HepG2 (cell line): ENCODE results near the gene GRB7. TPM values are rescaled to one million over a fixed set of nuclear protein-coding genes. Genes with fewer than 3 reads are reported as not detected.

Experiments used
- AFF4 ChIP-seq: sonication (generic); formaldehyde crosslinking; IDR thresholded peaks from 2 replicates; pipeline ENCODE4 v1.4.0; 2020; ENCODE audit warnings: missing genetic modification reagents
- DZIP1 ChIP-seq: sonication (generic); formaldehyde crosslinking; IDR thresholded peaks from 2 replicates; pipeline ENCODE4 v1.5.0; 2020; ENCODE audit warnings: mild to moderate bottlenecking, missing genetic modification reagents
- E2F5 ChIP-seq: sonication (generic); formaldehyde crosslinking; conservative IDR thresholded peaks from 2 replicates; pipeline ENCODE4 v1.4.0; 2020; ENCODE audit warnings: missing genetic modification reagents
- GLI4 ChIP-seq: sonication (generic); formaldehyde crosslinking; IDR thresholded peaks from 2 replicates; pipeline ENCODE4 v1.5.1; 2020; ENCODE audit warnings: missing genetic modification reagents, mild to moderate bottlenecking, moderate library complexity, borderline replicate concordance
- PHF8 ChIP-seq: sonication (generic); formaldehyde crosslinking; IDR thresholded peaks from 2 replicates; pipeline ENCODE4 v1.5.0; 2020; ENCODE audit warnings: missing genetic modification reagents
- SATB2 ChIP-seq: sonication (generic); formaldehyde crosslinking; IDR thresholded peaks from 2 replicates; pipeline ENCODE4 v1.5.0; 2020; ENCODE audit warnings: missing genetic modification reagents
- SETDB1 ChIP-seq: sonication (generic); formaldehyde crosslinking; IDR thresholded peaks from 2 replicates; pipeline ENCODE4 v1.5.1; 2020; ENCODE audit warnings: missing genetic modification reagents, mild to moderate bottlenecking, borderline replicate concordance
- TERF1 ChIP-seq: sonication (generic); formaldehyde crosslinking; IDR thresholded peaks from 2 replicates; pipeline ENCODE4 v1.8.0; 2022; ENCODE audit warnings: mild to moderate bottlenecking, missing genetic modification reagents, moderate library complexity
- ZBTB37 ChIP-seq: sonication (generic); formaldehyde crosslinking; IDR thresholded peaks from 2 replicates; pipeline ENCODE4 v1.4.0; 2020; ENCODE audit warnings: mild to moderate bottlenecking, missing genetic modification reagents
- ZC3H13 ChIP-seq: sonication (generic); formaldehyde crosslinking; IDR thresholded peaks from 2 replicates; pipeline ENCODE4 v1.8.1; 2023; ENCODE audit warnings: mild to moderate bottlenecking, missing genetic modification reagents, moderate library complexity
- ZNF207 ChIP-seq: fragments of 450-650 bp; IDR thresholded peaks from 2 replicates; pipeline ENCODE4 v1.6.1; 2016; ENCODE audit warnings: antibody characterized with exemption, borderline replicate concordance
- ZNF639 ChIP-seq: conservative IDR thresholded peaks from 2 replicates; pipeline ENCODE4 v1.6.1; 2018; ENCODE audit warnings: missing genetic modification reagents
- ZNF678 ChIP-seq: sonication (generic); formaldehyde crosslinking; IDR thresholded peaks from 2 replicates; pipeline ENCODE4 v1.4.0; 2020; ENCODE audit warnings: mild to moderate bottlenecking, missing genetic modification reagents
- polyA plus RNA-seq, 8 experiments: library from polyadenylated mRNA; depleted of rRNA in 3 of 8; stranded (reverse) in 7 of 8; unstranded in 1 of 8; fragments of >200 nt; fragmentation: Illumina TruSeq in 4 of 8; extraction: Trizol in 4 of 8; gene quantifications; 2 replicates each; pipeline versions ENCODE4 v1.2.1 to v1.2.3, GENCODE V29; 2011 to 2016; ENCODE audit warnings: low read depth in 4 of 8, missing spikeins in 1 of 8, mixed read lengths in 1 of 8; ENCODE audit not compliant: insufficient read depth in 1 of 8
- total RNA-seq, 5 experiments: library from RNA; depleted of rRNA; stranded (reverse); fragments of >200 nt; fragmentation: Illumina TruSeq; extraction: Trizol; gene quantifications; 2 replicates each; pipeline ENCODE4 v1.2.3, GENCODE V29; 2016; ENCODE audit warnings: low read depth in 1 of 5

GRB7 gene
- total and polyA plus RNA-seq, 2 of the 13 experiments (the other 11 are each of a cell fraction or from before 2014, with no cell fraction given): 60.2 to 77.7 TPM

GRCh38 chr17:39738983-39739884 is 1.5 kb downstream of the GRB7 start (continued):
- TF ChIP-seq AFF4 (CRISPR knock-in tag) (no peak), ZNF207 (no peak), E2F5 (CRISPR knock-in tag) (no peak), ZNF678 (CRISPR knock-in tag) (no peak), PHF8 (CRISPR knock-in tag) (peak; percentile 81), ZBTB37 (CRISPR knock-in tag) (peak; percentile 82), SETDB1 (CRISPR knock-in tag) (no peak), ZNF639 (CRISPR knock-in tag) (0 out of 2 replicates have a peak, but pooled peaks have one; percentile 40), ZC3H13 (0 out of 2 replicates have a peak, but pooled peaks have one; percentile 53), DZIP1 (CRISPR knock-in tag) (no peak), TERF1 (CRISPR knock-in tag) (no peak), GLI4 (CRISPR knock-in tag) (peak; percentile 96; the same call in 1 of the 2 replicates), SATB2 (CRISPR knock-in tag) (no peak)
